ENCODE measurements around the gene CMTM1. TPM values are rescaled to one million over a fixed set of nuclear protein-coding genes. Genes with fewer than 3 reads are reported as not detected.

Gene CMTM1
- total RNA-seq, 2 donors from 2014 or later: 3.8 to 5.3 TPM

DNA sequence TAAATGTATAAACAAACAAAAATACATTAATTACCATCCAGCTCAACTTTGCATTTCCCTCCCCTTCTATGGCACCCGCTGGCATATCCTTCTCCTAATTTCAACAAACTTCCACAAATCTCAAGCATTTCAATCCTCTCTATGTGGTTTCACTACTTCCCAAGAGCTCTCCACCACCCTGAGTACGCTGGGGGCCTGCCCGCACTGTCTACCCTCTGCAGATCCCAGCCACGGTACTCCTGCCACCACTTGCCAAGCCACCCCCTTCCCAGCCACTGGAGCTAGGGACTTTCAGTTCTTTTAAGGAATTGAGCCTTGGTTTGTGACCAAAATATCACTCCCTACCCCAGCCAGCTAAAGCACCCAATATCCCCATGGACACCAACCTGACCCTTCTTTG is 18.2 kb upstream of the CMTM1 start:
- WGBS, 2 experiments (ENCODE audit: insufficient coverage in 1 of 2, insufficient read length in 1 of 2): 92 to 100% methylated on average over 4 of the region's 4 CpGs
- H3K4me1 Mint-ChIP-seq: peaks cover 19% of the 10 kb centered on the region
- H3K27me3 ChIP-seq (ENCODE audit: control insufficient read depth, insufficient read depth, low read length, poor library complexity, severe bottlenecking): no peaks in the 10 kb centered on the region
- no peak overlapping the region for H3K4me3 Mint-ChIP-seq
- H3K27ac ChIP-seq (ENCODE audit: low read depth, low read length): no peak overlapping the region
- DNase-seq: no peak
- peaks cover 4% of the 10 kb centered on the region for H3K4me1 ChIP-seq (ENCODE audit: control insufficient read depth, insufficient read depth, low read length)
- H3K27ac Mint-ChIP-seq: no peak overlapping the region
- no peaks in the 10 kb centered on the region for H3K36me3 Mint-ChIP-seq (ENCODE audit: low read depth)
- H3K36me3 ChIP-seq (ENCODE audit: control insufficient read depth, insufficient read depth, low read length): no peaks in the 10 kb centered on the region
- peaks cover 4% of the 10 kb centered on the region for H3K9me3 Mint-ChIP-seq
- H3K4me3 ChIP-seq (ENCODE audit: low read length): no peak overlapping the region
- TF ChIP-seq, protein P1, sequence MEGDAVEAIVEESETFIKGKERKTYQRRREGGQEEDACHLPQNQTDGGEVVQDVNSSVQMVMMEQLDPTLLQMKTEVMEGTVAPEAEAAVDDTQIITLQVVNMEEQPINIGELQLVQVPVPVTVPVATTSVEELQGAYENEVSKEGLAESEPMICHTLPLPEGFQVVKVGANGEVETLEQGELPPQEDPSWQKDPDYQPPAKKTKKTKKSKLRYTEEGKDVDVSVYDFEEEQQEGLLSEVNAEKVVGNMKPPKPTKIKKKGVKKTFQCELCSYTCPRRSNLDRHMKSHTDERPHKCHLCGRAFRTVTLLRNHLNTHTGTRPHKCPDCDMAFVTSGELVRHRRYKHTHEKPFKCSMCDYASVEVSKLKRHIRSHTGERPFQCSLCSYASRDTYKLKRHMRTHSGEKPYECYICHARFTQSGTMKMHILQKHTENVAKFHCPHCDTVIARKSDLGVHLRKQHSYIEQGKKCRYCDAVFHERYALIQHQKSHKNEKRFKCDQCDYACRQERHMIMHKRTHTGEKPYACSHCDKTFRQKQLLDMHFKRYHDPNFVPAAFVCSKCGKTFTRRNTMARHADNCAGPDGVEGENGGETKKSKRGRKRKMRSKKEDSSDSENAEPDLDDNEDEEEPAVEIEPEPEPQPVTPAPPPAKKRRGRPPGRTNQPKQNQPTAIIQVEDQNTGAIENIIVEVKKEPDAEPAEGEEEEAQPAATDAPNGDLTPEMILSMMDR (conservative IDR thresholded peaks at IDR 0.05): no peak
- H3K9me3 ChIP-seq (ENCODE audit: control insufficient read depth, low read length): no peaks in the 10 kb centered on the region
- H3K9ac ChIP-seq (ENCODE audit: extremely low read depth, low read length, poor library complexity, severe bottlenecking): no peak overlapping the region
- peaks cover 7% of the 10 kb centered on the region for H3K27me3 Mint-ChIP-seq (ENCODE audit: insufficient read depth)

DNA sequence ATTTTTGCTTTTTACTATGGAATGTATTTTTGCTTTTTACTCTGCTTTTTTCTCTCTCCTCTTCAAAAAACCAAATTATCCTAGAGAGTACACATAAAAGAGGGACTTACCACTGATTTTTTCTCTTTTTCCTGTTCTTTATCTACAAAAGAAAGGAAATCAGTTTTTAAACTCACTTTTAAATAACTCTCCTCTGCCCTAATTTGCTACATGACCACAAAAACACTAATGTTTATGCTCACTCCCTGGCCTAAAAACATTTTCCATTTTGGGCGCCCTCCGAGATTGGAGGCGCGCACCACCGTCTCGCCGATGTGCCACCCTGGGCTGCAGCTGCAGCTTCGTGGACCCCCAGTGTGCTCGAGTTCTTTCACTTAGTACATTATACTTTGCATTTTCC is 17.4 kb upstream of the CMTM1 start:
- Mint-ChIP-seq H3K4me1 (peaks cover 22% of the 10 kb centered on the region), H3K4me3 (peak overlapping the region; percentile 60), H3K27ac (peak overlapping the region; percentile 72), H3K9me3 (peaks cover 4% of the 10 kb centered on the region), H3K36me3 (ENCODE audit: low read depth) (no peaks in the 10 kb centered on the region), H3K27me3 (ENCODE audit: insufficient read depth) (peaks cover 12% of the 10 kb centered on the region)
- Histone ChIP-seq H3K36me3 (ENCODE audit: control insufficient read depth, insufficient read depth, low read length) (no peaks in the 10 kb centered on the region), H3K27me3 (ENCODE audit: control insufficient read depth, insufficient read depth, low read length, poor library complexity, severe bottlenecking) (no peaks in the 10 kb centered on the region), H3K4me3 (ENCODE audit: low read length) (peak overlapping the region; percentile 73), H3K4me1 (ENCODE audit: control insufficient read depth, insufficient read depth, low read length) (peaks cover 4% of the 10 kb centered on the region), H3K9me3 (ENCODE audit: control insufficient read depth, low read length) (no peaks in the 10 kb centered on the region), H3K27ac (ENCODE audit: low read depth, low read length) (no peak overlapping the region), H3K9ac (ENCODE audit: extremely low read depth, low read length, poor library complexity, severe bottlenecking) (no peak overlapping the region)
- WGBS, 2 experiments (ENCODE audit: insufficient coverage in 1 of 2, insufficient read length in 1 of 2): 94 to 99% methylated on average over 9 of the region's 9 CpGs
- TF ChIP-seq, protein P1 (conservative IDR thresholded peaks at IDR 0.05): no peak
- DNase-seq: no peak

DNA sequence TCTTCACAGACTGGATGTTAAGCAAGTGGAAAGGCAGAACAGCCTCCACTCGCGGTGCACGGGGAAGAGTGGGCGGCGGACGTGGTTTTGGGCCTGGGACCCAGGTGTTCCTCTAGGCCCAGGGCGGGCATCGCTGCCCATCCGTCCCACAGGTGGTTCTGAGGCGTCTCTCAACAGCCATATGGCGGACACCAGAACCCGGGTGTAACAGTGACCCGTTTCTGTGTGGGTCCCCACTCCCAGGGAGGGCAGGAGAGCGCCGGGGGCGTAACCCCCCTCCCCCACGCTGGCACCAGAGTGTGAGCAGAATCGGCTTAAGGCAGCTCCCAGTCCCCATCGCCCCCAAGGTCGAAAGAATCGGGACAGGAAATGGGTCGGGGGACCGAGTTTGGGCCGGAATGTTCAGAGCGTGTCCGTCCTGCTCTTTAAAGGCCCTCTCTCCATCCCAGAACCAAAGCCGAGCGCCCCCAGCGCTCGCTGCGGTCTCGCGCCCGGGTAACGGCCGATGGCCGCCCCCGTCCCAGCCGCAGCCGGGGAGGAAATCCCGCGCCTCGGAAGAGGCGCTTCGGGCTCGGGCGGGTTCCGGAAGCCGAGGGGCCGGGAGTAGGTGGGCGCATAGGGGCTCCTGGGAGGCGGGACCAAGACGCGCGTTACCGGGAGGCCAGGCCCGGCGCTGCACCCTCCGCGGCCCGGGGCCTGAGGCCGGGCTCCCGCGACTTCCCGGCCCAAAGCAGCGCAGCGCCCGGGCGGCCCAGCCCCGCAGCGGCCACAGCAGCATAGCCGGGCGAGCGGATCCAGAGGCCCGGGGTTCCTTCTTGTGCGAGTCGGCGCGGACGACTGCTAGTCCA is 16.7 kb upstream of the CMTM1 start, which contains the start of gene TK2:
Gene TK2, minus strand, starts transcription at position 839 of the 848 bp plus-strand sequence. Its CDS starts 61 bp downstream, at position 778.
- Histone ChIP-seq H3K4me3 (ENCODE audit: low read length) (peak within 1 kb of the TSS; percentile 73), H3K9me3 (ENCODE audit: control insufficient read depth, low read length) (no peaks in the 10 kb centered on the region), H3K9ac (ENCODE audit: extremely low read depth, low read length, poor library complexity, severe bottlenecking) (peak within 1 kb of the TSS; percentile 65), H3K27ac (ENCODE audit: low read depth, low read length) (peak within 1 kb of the TSS; percentile 53), H3K27me3 (ENCODE audit: control insufficient read depth, insufficient read depth, low read length, poor library complexity, severe bottlenecking) (no peaks in the 10 kb centered on the region), H3K4me1 (ENCODE audit: control insufficient read depth, insufficient read depth, low read length) (peaks cover 4% of the 10 kb centered on the region), H3K36me3 (ENCODE audit: control insufficient read depth, insufficient read depth, low read length) (no peaks in the 10 kb centered on the region)
- Mint-ChIP-seq H3K4me1 (peaks cover 22% of the 10 kb centered on the region), H3K9me3 (peaks cover 4% of the 10 kb centered on the region), H3K36me3 (ENCODE audit: low read depth) (no peaks in the 10 kb centered on the region), H3K27me3 (ENCODE audit: insufficient read depth) (peaks cover 12% of the 10 kb centered on the region), H3K27ac (peak within 1 kb of the TSS; percentile 84), H3K4me3 (peak within 1 kb of the TSS; percentile 60)
- 14 to 15% methylated on average over 30 to 80 of the region's 80 CpGs for WGBS, 2 experiments (ENCODE audit: insufficient coverage in 1 of 2, insufficient read length in 1 of 2)
- TF ChIP-seq, protein P1 (conservative IDR thresholded peaks at IDR 0.05): peak; percentile 39
- peak; percentile 88 for DNase-seq
